K562 (cell line): ENCODE data around the gene CDH16. TPM values are rescaled to one million over a fixed set of nuclear protein-coding genes. Genes with fewer than 3 reads are reported as not detected.

ENCODE experiments used
- ATAC-seq: fragments of 200-7000 bp; cut with Tn5 transposase; 3 replicates; pipeline ENCODE4 v1.9.1; 2020; ENCODE audit warnings: moderate library complexity
- BruUV-seq: library from RNA; stranded (reverse); fragments of 400-500 nt; replicated peaks from 2 replicates; lab custom pipeline; 2021; lab: Mats Ljungman, UMichigan
- CTCF ChIA-PET: fragments of 300-600 bp; formaldehyde crosslinking; extraction: SDS; loops from one replicate; lab custom pipeline; 2021; ENCODE audit warnings: low intra/inter-chr PET ratio; lab: Yijun Ruan, JAX
- POLR2A ChIA-PET: fragments of 300-600, 350-650 bp; sonication (Branson Sonifier 250); formaldehyde crosslinking; extraction: SDS; loops from one replicate; lab custom pipeline; 2021; ENCODE audit warnings: antibody characterized with exemption, inconsistent platforms; lab: Yijun Ruan, JAX
- DNase-seq, 4 experiments: peaks; one replicate each; pipeline versions ENCODE4 v3.0.0 to v3.0.0-alpha.2; 2011 to 2018; ENCODE audit warnings: low spot score in 3 of 4, mixed read lengths in 3 of 4; ENCODE audit errors: extremely low read depth in 1 of 4
- FAIRE-seq: peaks from 2 replicates; lab custom pipeline; 2011; peaks lifted over from hg19 to GRCh38; lab: Jason Lieb, UNC
- H2AFZ ChIP-seq: 2 replicates; pipeline ENCODE4 v1.6.0; 2011; ENCODE audit warnings: low read depth, low read length, control low read depth, inconsistent platforms
- H3K27ac ChIP-seq: fragments of 200-600 bp; 3 replicates; pipeline ENCODE4 v1.8.0; 2011; ENCODE audit warnings: low read depth, mild to moderate bottlenecking, control low read depth, inconsistent platforms, low read length, moderate library complexity, mixed read lengths; ENCODE audit errors: extremely low read depth
- H3K27me3 ChIP-seq, 2 experiments: fragments of 300-600 bp in 1 of 2; 2 replicates in 1 of 2; 3 replicates in 1 of 2; pipeline versions ENCODE4 v1.6.0 to v1.8.0; 2011; ENCODE audit warnings: inconsistent platforms in 2 of 2, low read length in 2 of 2, mild to moderate bottlenecking in 1 of 2, mixed read lengths in 1 of 2, moderate library complexity in 1 of 2; ENCODE audit not compliant: control insufficient read depth in 2 of 2, insufficient read depth in 2 of 2
- H3K36me3 ChIP-seq: fragments of 300-600 bp; 3 replicates; pipeline ENCODE4 v1.8.0; 2011; ENCODE audit warnings: mild to moderate bottlenecking, low read length, inconsistent platforms; ENCODE audit not compliant: control insufficient read depth, insufficient read depth
- H3K4me1 ChIP-seq, 2 experiments: fragments of 200-600 bp in 1 of 2; replicated peaks in 1 of 2; 2 replicates in 1 of 2; 3 replicates in 1 of 2; pipeline versions ENCODE4 v1.5.1 to v1.8.0; 2011; ENCODE audit warnings: inconsistent platforms in 2 of 2, low read length in 2 of 2, mild to moderate bottlenecking in 1 of 2, mixed read lengths in 1 of 2, moderate library complexity in 1 of 2; ENCODE audit not compliant: control insufficient read depth in 2 of 2, insufficient read depth in 2 of 2
- H3K4me2 ChIP-seq: 2 replicates; pipeline ENCODE4 v1.6.1; 2011; ENCODE audit warnings: low read length, control low read depth, inconsistent platforms, mixed read lengths; ENCODE audit not compliant: insufficient read depth
- H3K4me3 ChIP-seq: fragments of 200-600 bp; sonication (generic), shearing (Covaris generic); 2 replicates; pipeline ENCODE4 v1.5.1; 2016; ENCODE audit warnings: control low read depth, inconsistent platforms
- H3K79me2 ChIP-seq: fragments of 200-600 bp; 3 replicates; pipeline ENCODE4 v1.8.0; 2011; ENCODE audit warnings: low read length, inconsistent platforms; ENCODE audit not compliant: control insufficient read depth, insufficient read depth
- H3K9ac ChIP-seq, 2 experiments: 2 replicates each; pipeline versions ENCODE4 v1.6.0 to v1.6.1; 2011; ENCODE audit warnings: low read depth in 2 of 2, low read length in 2 of 2, control low read depth in 1 of 2, inconsistent platforms in 1 of 2, mild to moderate bottlenecking in 1 of 2, mixed read lengths in 1 of 2; ENCODE audit not compliant: insufficient read depth in 1 of 2
- H3K9me1 ChIP-seq: one replicate; pipeline ENCODE4 v1.6.0; 2011; ENCODE audit warnings: inconsistent platforms, mild to moderate bottlenecking, low read length, moderate library complexity; ENCODE audit not compliant: control insufficient read depth, insufficient read depth
- H3K9me3 ChIP-seq: replicated peaks from 2 replicates; pipeline ENCODE4 v1.5.1; 2011; ENCODE audit warnings: low read depth, low read length, inconsistent platforms; ENCODE audit not compliant: control insufficient read depth, insufficient read depth
- H4K20me1 ChIP-seq: replicated peaks from 2 replicates; pipeline ENCODE4 v1.6.1; 2011; ENCODE audit warnings: low read length, inconsistent platforms, mixed read lengths; ENCODE audit not compliant: control insufficient read depth, insufficient read depth
- BCOR ChIP-seq: fragments of 450-650 bp; IDR thresholded peaks from 2 replicates; pipeline ENCODE4 v1.6.1; 2016
- CC2D1A ChIP-seq: fragments of 450-650 bp; IDR thresholded peaks from 2 replicates; pipeline ENCODE4 v1.6.1; 2017; ENCODE audit warnings: mild to moderate bottlenecking
- CHD4 ChIP-seq: fragments of 200-600 bp; sonication (generic); IDR thresholded peaks from 3 replicates; pipeline ENCODE4 v1.6.1; 2012; ENCODE audit warnings: low read depth, mild to moderate bottlenecking, mixed read lengths, low read length, inconsistent platforms; ENCODE audit not compliant: insufficient read depth, insufficient replicate concordance, poor library complexity, severe bottlenecking
- FOXA3 ChIP-seq, 2 experiments: fragments of 450-650 bp in 1 of 2; sonication (generic) in 1 of 2; formaldehyde crosslinking; IDR thresholded peaks in 1 of 2; conservative IDR thresholded peaks in 1 of 2; 2 replicates each; pipeline versions ENCODE4 v1.4.0 to v1.8.0; 2020 to 2022; ENCODE audit warnings: mild to moderate bottlenecking in 2 of 2, missing genetic modification reagents in 1 of 2
- KDM1A ChIP-seq, 2 experiments: fragments of 450-650 bp; IDR thresholded peaks; 2 replicates each; pipeline ENCODE4 v1.6.1; 2016; ENCODE audit warnings: mild to moderate bottlenecking in 2 of 2
- LEF1 ChIP-seq: fragments of 450-650 bp; IDR thresholded peaks from 2 replicates; pipeline ENCODE4 v1.6.1; 2016; ENCODE audit warnings: mild to moderate bottlenecking
- MIER1 ChIP-seq: fragments of 450-650 bp; IDR thresholded peaks from 2 replicates; pipeline ENCODE4 v1.6.1; 2016; ENCODE audit warnings: antibody characterized with exemption, mild to moderate bottlenecking, low read depth
- MXD1 ChIP-seq: fragments of 250-450 bp; sonication (Bioruptor Pico); IDR thresholded peaks from 2 replicates; pipeline ENCODE4 v1.8.0; 2021; ENCODE audit warnings: borderline replicate concordance, mild to moderate bottlenecking, moderate library complexity; ENCODE audit not compliant: poor library complexity, severe bottlenecking
- RBM25 ChIP-seq: fragments of 200-400 bp; formaldehyde crosslinking; IDR thresholded peaks from 2 replicates; pipeline ENCODE4 v1.6.1; 2018; ENCODE audit warnings: low read length, low read depth, moderate library complexity; ENCODE audit not compliant: severe bottlenecking
- SETDB1 ChIP-seq: IDR thresholded peaks from one replicate; pipeline ENCODE4 v1.6.1; 2012; ENCODE audit warnings: low read length, control low read depth, inconsistent platforms
- ZFP36 ChIP-seq: fragments of 150-350 bp; IDR thresholded peaks from 2 replicates; pipeline ENCODE4 v1.6.1; 2018; ENCODE audit warnings: low read length, low read depth; ENCODE audit not compliant: partially characterized antibody
- ZFX ChIP-seq: sonication (generic); formaldehyde crosslinking; IDR thresholded peaks from 2 replicates; pipeline ENCODE4 v1.8.0; 2022; ENCODE audit warnings: mild to moderate bottlenecking, missing genetic modification reagents, moderate library complexity
- ZNF12 ChIP-seq: sonication (generic); formaldehyde crosslinking; IDR thresholded peaks from 2 replicates; pipeline ENCODE4 v1.4.0; 2020; ENCODE audit warnings: mild to moderate bottlenecking, missing genetic modification reagents
- ZNF444 ChIP-seq: fragments of 250-450 bp; sonication (Bioruptor Pico); IDR thresholded peaks from 2 replicates; pipeline ENCODE4 v1.4.0; 2020; ENCODE audit warnings: mild to moderate bottlenecking, moderate library complexity
- WGBS: fragments of 100-300 bp; shearing (Covaris generic); methylation state at CpG from one replicate; pipeline ENCODE4 v1.1.6; 2016; ENCODE audit warnings: low coverage, mixed read lengths; ENCODE audit not compliant: insufficient coverage; ENCODE audit errors: missing lambda C conversion rate; 5-methylcytosine and 5-hydroxymethylcytosine counted together
- in situ Hi-C: fragments of 300-500 bp; cut with MboI; formaldehyde crosslinking; loops from 4 replicates; pipeline ENCODE4 v1.15.0; 2018; ENCODE audit warnings: inconsistent platforms, mixed read lengths
- intact Hi-C: fragments of 100-400 bp; cut with micrococcal nuclease; formaldehyde crosslinking; loops from 2 replicates; pipeline ENCODE4 v1.14.2; 2022
- polyA plus RNA-seq, 8 experiments: library from polyadenylated mRNA; depleted of rRNA in 4 of 8; stranded (reverse) in 5 of 8; unstranded in 3 of 8; fragments of >200 nt; fragmentation: Nextera tagmentation in 2 of 8; fragmentation: Illumina TruSeq in 1 of 8; extraction: Ambion mirVana in 2 of 8; extraction: Trizol in 1 of 8; gene quantifications; 2 replicates each; pipeline versions ENCODE4 v1.2.1 to v1.2.3, GENCODE V29; 2011 to 2014; ENCODE audit warnings: inconsistent platforms in 1 of 8, missing spikeins in 1 of 8
- total RNA-seq, 7 experiments: library from RNA; depleted of rRNA in 6 of 7; stranded (reverse); fragments of >200 nt in 6 of 7; fragmentation: Illumina TruSeq in 2 of 7; extraction: Trizol in 2 of 7; gene quantifications; 2 replicates each; pipeline versions ENCODE4 v1.2.1 to v1.2.3, GENCODE V29; 2011 to 2021; ENCODE audit warnings: low replicate concordance in 1 of 7
- TF ChIP-seq, protein P1 (sequence below): fragments of 250-450 bp; sonication (Bioruptor Pico); IDR thresholded peaks from 2 replicates; pipeline ENCODE4 v1.6.1; 2021; ENCODE audit warnings: mild to moderate bottlenecking

Gene CDH16
- total and polyA plus RNA-seq, 9 of the 15 experiments (the other 6 are each of a cell fraction or from before 2014, with no cell fraction given), result not detected

DNA sequence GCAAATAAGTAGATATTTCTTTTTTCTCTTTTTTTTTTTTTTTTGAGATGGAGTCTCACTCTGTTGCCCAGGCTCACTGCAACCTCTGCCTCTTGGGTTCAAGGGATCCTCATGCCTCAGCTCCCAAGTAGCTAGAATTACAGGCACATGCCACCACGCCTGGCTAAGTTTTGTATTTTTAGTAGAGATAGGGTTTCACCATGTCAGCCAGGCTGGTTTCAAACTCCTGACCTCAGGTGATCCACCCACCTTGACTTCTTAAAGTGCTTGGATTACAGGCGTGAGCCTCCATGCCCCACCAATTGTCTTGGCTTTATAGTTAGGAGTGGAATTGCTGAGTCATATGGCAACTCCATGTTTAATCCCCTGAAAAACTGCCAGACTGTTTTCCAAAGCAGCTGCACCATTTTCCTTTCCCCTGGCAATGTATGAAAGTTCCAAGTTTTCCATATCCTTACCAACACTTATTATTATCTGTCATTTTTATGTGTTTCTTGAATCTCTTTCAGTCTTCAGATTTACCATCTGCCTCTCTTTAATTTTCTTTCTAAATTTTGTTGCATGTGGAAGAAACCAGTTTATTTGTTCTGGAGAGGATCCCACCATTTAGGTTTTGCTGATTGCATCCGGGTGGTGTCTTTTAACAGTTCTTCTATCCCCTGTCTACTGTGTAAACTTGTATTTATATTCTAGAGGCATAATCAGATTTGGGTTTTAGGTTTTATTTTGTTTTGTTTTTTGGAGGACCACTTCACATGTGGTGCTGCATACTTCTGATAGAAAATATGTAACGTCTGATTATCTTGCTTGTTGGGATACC, 32.5 kb upstream of the CDH16 start (continued):
- no peak for TF ChIP-seq FOXA3 (CRISPR knock-in tag; conservative IDR thresholded peaks at IDR 0.05 in 1 of 2, IDR thresholded peaks at IDR 0.05 in 1 of 2)
- no peak for TF ChIP-seq ZNF444
- TF ChIP-seq CHD4, result no peak
- TF ChIP-seq, protein P1, sequence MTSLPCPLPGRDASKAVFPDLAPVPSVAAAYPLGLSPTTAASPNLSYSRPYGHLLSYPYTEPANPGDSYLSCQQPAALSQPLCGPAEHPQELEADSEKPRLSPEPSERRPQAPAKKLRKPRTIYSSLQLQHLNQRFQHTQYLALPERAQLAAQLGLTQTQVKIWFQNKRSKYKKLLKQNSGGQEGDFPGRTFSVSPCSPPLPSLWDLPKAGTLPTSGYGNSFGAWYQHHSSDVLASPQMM (CRISPR knock-in tag), result no peak
- no peak for TF ChIP-seq CC2D1A

- Histone ChIP-seq H2AFZ (no peak overlapping the region), H3K9me1 (no peaks in the 10 kb centered on the region), H3K4me2 (no peak overlapping the region), H3K4me3 (no peak overlapping the region), H4K20me1 (no peaks in the 10 kb centered on the region), H3K36me3 (no peaks in the 10 kb centered on the region), H3K9ac (no peak overlapping the region), H3K27me3 (no peaks in the 10 kb centered on the region), H3K27ac (no peak overlapping the region), H3K79me2 (no peaks in the 10 kb centered on the region), H3K9me3 (peaks cover 2% of the 10 kb centered on the region), H3K4me1 (peaks cover 7 to 11% of the 10 kb centered on the region in 2 experiments; a peak in 1 of 5 replicates)
- intact Hi-C loops, result loop anchor here (5.0 to 10.0 kb wide), 4 partner anchors 67 to 514 kb away; partner anchors contain the start of genes FHOD1, MATCAP1 and SLC9A5
- WGBS, result 50% methylated on average over 2 of the region's 2 CpGs
- BruUV-seq, result no TSS peak
- in situ Hi-C loops, result loop anchor here (25.0 kb wide), 2 partner anchors 212 to 462 kb away; partner anchors contain the start of genes B3GNT9, FBXL8, HSF4 and NOL3
- ChIA-PET CTCF (interaction anchor here (0.7 kb wide), 1 partner anchor 205 kb away, joined by 3 read pairs; no protein-coding TSS in a partner anchor), POLR2A (no interaction called here)
- no peak for ATAC-seq
- DNase-seq, result no peak
- TF ChIP-seq MXD1 (CRISPR knock-in tag), result no peak
- peak; percentile 57; the same call in 1 of the 2 replicates for TF ChIP-seq BCOR
- no peak for TF ChIP-seq LEF1
- no peak for TF ChIP-seq ZFX
- peak; percentile 62 for TF ChIP-seq RBM25
- 0 out of 4 replicates have a peak, but pooled peaks of 1 of the 2 experiments have one; percentile 22 for TF ChIP-seq KDM1A (IDR thresholded peaks at IDR 0.05)
- TF ChIP-seq ZFP36, result peak; percentile 53
- no peak for TF ChIP-seq MIER1
- TF ChIP-seq ZNF12 (CRISPR knock-in tag), result no peak
- TF ChIP-seq SETDB1, result no peak
- FAIRE-seq, result no peak
Measured at GRCh38 chr16:66950437-66950836, 31.8 kb upstream of the CDH16 start.
